HG02763 (cell line): ENCODE results near the gene PCDHGA10.
"Not testable (repeated sequence)": the region's sequence is repeated elsewhere in the genome, so short reads cannot be mapped to it uniquely, and the experiment has no call there.

Source experiments
- ATAC-seq: cut with Tn5 transposase; IDR thresholded peaks from one replicate; pipeline ENCODE4 v1.9.1; 2021; ENCODE audit warnings: mild to moderate bottlenecking, moderate library complexity; ENCODE audit not compliant: unreplicated experiment

Gene PCDHGA10

GRCh38 chr5:141412854-141413539 is at the start of gene PCDHGA10:
Gene PCDHGA10 (plus strand): TSS chr5:141412987. CDS start chr5:141413176, 189 bp downstream.
- ATAC-seq = peak; percentile 57

GRCh38 chr5:141363952-141364660 is 48.7 kb upstream of the PCDHGA10 start, which contains the start of gene PCDHGA5:
Gene PCDHGA5 (plus strand): TSS chr5:141364162. CDS start chr5:141364331, 169 bp downstream.
- no peak for ATAC-seq

- ATAC-seq = no peak
These were observed 46.5 kb upstream of the PCDHGA10 start for GRCh38 chr5:141366016-141366896.

- peak; percentile 84 for ATAC-seq
These were observed 42.6 kb upstream of the PCDHGA10 start, which contains the start of gene PCDHGB3 for GRCh38 chr5:141369994-141370848. Gene PCDHGB3 (plus strand): TSS chr5:141370242. CDS start chr5:141370395, 153 bp downstream.

GRCh38 chr5:141371572-141372475 is 41.0 kb upstream of the PCDHGA10 start:
- ATAC-seq = no peak

- no peak for ATAC-seq
These were observed 39.0 kb upstream of the PCDHGA10 start, which contains the start of gene PCDHGA6 for GRCh38 chr5:141373673-141374317. Gene PCDHGA6 (plus strand): TSS chr5:141373891. CDS start chr5:141374084, 193 bp downstream.

- no peak for ATAC-seq
These were observed 38.2 kb upstream of the PCDHGA10 start for GRCh38 chr5:141374627-141375026.

GRCh38 chr5:141375444-141376155 is 37.2 kb upstream of the PCDHGA10 start:
- ATAC-seq = not testable (repeated sequence)

- ATAC-seq = no peak
These were observed 30.1 kb upstream of the PCDHGA10 start, which contains the start of gene PCDHGA7 for GRCh38 chr5:141382469-141383294. Gene PCDHGA7 (plus strand): TSS chr5:141382742. CDS start chr5:141382900, 158 bp downstream.

- no peak for ATAC-seq
These were observed 29.4 kb upstream of the PCDHGA10 start for GRCh38 chr5:141383345-141383744.

GRCh38 chr5:141384471-141385267 is 28.1 kb upstream of the PCDHGA10 start:
- no peak for ATAC-seq

- peak; percentile 92 for ATAC-seq
These were observed 25.1 kb upstream of the PCDHGA10 start, which contains the start of gene PCDHGB4 for GRCh38 chr5:141387557-141388311. Gene PCDHGB4 (plus strand): TSS chr5:141387698. CDS start chr5:141387885, 187 bp downstream.

GRCh38 chr5:141388661-141389060 is 24.1 kb upstream of the PCDHGA10 start:
- no peak for ATAC-seq

- ATAC-seq = no peak
These were observed 23.4 kb upstream of the PCDHGA10 start for GRCh38 chr5:141389153-141390042.
